GM12874 (cell line): ENCODE data around the gene UTP25.

Experiments used
- TF ChIP-seq, protein P1 (sequence below): IDR thresholded peaks from 2 replicates; pipeline ENCODE4 v1.5.1; 2011; ENCODE audit warnings: low read depth, mild to moderate bottlenecking, control low read depth, low read length, moderate library complexity; ENCODE audit not compliant: insufficient read depth

The UTP25 gene, protein sequence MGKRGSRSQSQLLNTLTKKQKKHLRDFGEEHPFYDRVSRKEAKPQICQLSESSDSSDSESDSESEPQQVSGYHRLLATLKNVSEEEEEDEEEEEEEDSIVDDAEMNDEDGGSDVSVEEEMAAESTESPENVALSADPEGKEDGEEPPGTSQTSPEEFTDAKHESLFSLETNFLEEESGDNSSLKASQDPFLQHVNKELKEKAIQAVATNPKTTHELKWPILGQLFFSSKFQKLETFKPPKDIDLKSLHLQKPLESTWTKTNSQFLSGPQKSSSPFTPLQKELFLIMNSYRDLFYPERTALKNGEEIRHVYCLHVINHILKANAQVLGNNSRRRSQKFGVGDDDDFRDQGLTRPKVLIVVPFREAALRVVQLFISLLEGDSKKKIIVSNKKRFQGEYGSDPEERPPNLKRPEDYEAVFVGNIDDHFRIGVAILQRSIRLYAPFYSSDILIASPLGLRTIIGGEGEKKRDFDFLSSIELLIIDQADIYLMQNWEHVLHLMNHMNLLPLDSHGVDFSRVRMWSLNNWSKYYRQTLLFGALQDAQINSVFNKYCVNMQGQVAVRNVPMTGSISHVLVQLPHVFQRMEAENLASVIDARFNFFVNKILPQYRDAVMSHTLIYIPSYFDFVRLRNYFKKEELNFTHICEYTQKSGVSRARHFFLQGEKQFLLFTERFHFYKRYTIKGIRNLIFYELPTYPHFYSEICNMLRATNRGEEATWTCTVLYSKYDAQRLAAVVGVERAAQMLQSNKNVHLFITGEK

DNA sequence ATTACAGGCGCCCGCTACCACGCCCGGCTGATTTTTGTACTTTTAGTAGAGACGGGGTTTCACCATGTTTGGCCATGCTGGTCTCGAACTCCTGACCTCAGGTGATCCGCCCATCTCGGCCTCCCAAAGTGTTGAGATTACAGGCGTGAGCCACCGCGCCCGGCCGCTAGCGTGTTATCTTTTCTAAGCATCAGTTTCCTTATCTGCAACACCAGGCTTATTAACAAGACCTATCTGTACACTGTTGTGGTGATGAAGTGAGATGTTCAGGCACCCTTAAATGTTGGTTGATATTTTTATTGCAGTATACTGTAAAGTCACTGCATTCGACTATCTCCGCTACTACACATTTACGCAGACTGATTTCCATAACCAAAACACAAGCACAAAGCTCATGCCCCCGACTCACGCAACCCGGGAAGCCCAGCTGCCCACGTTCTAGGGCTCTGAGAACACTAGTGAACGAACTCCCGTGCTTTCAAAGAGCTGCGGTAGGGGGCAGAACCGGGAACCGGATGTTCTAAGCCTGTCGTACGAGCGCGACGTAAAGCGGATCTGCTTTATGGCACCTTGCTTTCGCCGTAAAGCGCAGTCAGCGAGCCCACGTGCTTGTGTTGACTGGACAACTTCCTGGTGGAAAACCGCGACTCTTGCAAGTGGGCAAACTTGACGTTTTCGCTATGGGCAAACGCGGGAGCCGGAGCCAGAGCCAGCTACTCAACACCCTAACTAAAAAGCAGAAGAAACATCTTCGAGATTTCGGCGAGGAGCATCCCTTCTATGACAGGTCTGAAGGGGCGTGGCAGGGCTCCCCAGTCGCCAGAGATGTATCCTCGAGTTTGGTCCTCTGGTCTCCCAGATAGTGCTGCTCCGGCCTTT is at the start of gene UTP25:
TSS of gene UTP25 (plus strand) at position 589 of the 879 bp plus-strand sequence. CDS start at position 681, 92 bp downstream.
- TF ChIP-seq, protein P1, sequence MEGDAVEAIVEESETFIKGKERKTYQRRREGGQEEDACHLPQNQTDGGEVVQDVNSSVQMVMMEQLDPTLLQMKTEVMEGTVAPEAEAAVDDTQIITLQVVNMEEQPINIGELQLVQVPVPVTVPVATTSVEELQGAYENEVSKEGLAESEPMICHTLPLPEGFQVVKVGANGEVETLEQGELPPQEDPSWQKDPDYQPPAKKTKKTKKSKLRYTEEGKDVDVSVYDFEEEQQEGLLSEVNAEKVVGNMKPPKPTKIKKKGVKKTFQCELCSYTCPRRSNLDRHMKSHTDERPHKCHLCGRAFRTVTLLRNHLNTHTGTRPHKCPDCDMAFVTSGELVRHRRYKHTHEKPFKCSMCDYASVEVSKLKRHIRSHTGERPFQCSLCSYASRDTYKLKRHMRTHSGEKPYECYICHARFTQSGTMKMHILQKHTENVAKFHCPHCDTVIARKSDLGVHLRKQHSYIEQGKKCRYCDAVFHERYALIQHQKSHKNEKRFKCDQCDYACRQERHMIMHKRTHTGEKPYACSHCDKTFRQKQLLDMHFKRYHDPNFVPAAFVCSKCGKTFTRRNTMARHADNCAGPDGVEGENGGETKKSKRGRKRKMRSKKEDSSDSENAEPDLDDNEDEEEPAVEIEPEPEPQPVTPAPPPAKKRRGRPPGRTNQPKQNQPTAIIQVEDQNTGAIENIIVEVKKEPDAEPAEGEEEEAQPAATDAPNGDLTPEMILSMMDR, result peak; percentile 74

DNA sequence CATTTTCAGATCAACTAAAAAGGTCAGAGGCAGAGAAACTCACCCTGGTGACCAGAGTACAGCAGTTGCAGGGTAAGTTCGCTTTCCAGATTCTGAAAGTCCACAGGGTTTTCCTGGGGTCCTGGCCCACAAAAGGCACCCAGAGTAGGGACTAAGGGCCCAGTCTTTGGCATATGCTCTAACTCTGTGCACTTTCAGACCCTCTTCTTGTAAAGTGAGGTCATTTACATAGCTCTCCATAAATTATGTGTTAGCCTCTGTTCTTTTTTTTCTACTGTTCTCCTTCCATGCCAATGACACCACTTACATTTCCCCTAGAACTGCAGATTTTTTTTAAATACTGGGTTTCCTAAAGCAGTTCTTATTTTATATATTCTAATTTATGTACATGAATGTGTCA is 49.7 kb upstream of the UTP25 start:
- TF ChIP-seq, protein P1, result no peak

DNA sequence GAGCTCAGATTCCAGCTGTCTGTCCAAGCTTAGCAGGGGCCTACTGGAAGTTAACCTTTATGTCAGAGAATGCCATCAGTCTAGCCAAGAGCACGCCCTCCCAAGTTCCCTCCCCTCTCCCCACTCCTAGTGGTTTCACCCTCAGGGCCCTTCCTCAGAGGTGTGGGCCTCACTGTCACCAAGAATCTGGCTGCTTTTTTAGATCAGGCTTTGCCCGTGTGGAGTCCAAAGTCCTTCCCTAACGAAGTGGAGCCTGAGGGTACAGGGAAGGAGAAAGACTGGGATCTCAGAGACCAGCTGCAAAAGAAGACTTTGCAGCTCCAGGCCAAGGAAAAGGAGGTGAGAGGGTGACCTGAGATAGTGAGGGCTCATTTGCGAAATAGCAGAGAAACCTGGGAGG is 47.5 kb upstream of the UTP25 start:
- TF ChIP-seq, protein P1, result no peak

GRCh38 chr1:209783386-209783785 is 44.4 kb upstream of the UTP25 start:
- TF ChIP-seq, protein P1, result no peak

- TF ChIP-seq, protein P1, result no peak
Observed at GRCh38 chr1:209784265-209785169, 43.3 kb upstream of the UTP25 start, which contains the start of gene C1orf74. Gene C1orf74, minus strand, starts transcription at chr1:209784559. Its CDS starts 925 bp downstream, at chr1:209783634.

- TF ChIP-seq, protein P1, result no peak
Observed at GRCh38 chr1:209785592-209785991, 42.2 kb upstream of the UTP25 start.
